Measurements from ENCODE around the gene LSS. TPM values are rescaled to one million over a fixed set of nuclear protein-coding genes. Genes with fewer than 3 reads are reported as not detected.
"Not testable (repeated sequence)": the region's sequence is repeated elsewhere in the genome, so short reads cannot be mapped to it uniquely, and the experiment has no call there.

LSS gene
- total RNA-seq, 1 experiment from 2014 or later, result 45.7 TPM

DNA sequence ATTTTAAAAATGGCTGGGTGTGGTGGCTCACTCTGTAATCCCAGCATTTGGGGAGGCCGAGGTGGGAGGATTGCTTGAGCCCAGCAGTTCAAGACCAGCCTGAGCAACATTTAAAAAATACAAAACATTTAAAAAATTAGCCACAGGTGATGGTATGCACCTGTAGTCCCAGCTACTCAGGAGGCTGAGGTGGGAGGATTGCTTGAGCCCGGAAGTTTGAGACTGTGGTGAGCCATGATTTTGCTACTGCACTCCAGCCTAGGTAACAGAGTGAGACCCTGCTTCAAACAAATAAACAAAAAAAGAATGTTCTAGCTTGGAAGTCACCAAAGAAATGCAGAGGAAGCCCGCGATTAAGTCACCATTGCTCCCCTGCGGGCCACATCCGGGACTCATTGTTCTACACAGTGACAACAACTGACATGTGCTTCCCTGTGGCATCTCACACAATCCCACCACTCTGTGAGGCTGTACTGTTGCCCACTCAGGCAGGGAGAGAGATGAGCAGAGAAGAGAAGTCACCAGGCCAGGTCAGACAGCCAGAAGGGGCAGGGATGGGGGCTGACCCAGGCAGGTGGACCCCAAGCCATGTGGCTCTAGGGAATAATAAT, 25.9 kb downstream of the LSS start:
- H3K9me3 ChIP-seq (ENCODE audit: low read length), result no peaks in the 10 kb centered on the region
- H3K27me3 ChIP-seq (ENCODE audit: low read length), result no peaks in the 10 kb centered on the region
- ChIA-PET POLR2A (ENCODE audit: unreplicated experiment) (no interaction called here), CTCF (no interaction called here)
- peaks cover 3% of the 10 kb centered on the region for H3F3A ChIP-seq (ENCODE audit: low read length, unreplicated experiment)
- no peak overlapping the region for H3K4me2 ChIP-seq (ENCODE audit: low read length)
- no peak overlapping the region for H3K9ac ChIP-seq (ENCODE audit: low read length)
- H3K4me3 ChIP-seq (ENCODE audit: low read length), result no peak overlapping the region
- H3K36me3 ChIP-seq (ENCODE audit: low read depth, low read length), result peaks cover 5% of the 10 kb centered on the region; the same call in 1 of the 2 replicates
- H3K9me2 ChIP-seq (replicated peaks; ENCODE audit: low read length), result no peaks in the 10 kb centered on the region
- DNase-seq (no peak), ATAC-seq (no peak)
- no peak overlapping the region for H3K27ac ChIP-seq (ENCODE audit: low read length)
- no peaks in the 10 kb centered on the region for H3K79me2 ChIP-seq (ENCODE audit: low read length)
- TF ChIP-seq, protein P1, sequence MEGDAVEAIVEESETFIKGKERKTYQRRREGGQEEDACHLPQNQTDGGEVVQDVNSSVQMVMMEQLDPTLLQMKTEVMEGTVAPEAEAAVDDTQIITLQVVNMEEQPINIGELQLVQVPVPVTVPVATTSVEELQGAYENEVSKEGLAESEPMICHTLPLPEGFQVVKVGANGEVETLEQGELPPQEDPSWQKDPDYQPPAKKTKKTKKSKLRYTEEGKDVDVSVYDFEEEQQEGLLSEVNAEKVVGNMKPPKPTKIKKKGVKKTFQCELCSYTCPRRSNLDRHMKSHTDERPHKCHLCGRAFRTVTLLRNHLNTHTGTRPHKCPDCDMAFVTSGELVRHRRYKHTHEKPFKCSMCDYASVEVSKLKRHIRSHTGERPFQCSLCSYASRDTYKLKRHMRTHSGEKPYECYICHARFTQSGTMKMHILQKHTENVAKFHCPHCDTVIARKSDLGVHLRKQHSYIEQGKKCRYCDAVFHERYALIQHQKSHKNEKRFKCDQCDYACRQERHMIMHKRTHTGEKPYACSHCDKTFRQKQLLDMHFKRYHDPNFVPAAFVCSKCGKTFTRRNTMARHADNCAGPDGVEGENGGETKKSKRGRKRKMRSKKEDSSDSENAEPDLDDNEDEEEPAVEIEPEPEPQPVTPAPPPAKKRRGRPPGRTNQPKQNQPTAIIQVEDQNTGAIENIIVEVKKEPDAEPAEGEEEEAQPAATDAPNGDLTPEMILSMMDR (conservative IDR thresholded peaks at IDR 0.05; ENCODE audit: low read depth, low read length), result no peak
- TF ChIP-seq EZH2 (IDR thresholded peaks at IDR 0.05; ENCODE audit: low read length, unreplicated experiment), result no peak
- no peak for TF ChIP-seq EZH2phosphoT487 (IDR thresholded peaks at IDR 0.05; ENCODE audit: borderline replicate concordance, low read length)
- BruUV-seq (replicated peaks), result no TSS peak
- intact Hi-C loops (cut with micrococcal nuclease), result no loop called here
- H3K4me1 ChIP-seq (ENCODE audit: insufficient read depth, low read length), result no peaks in the 10 kb centered on the region
- no peaks in the 10 kb centered on the region for H4K20me1 ChIP-seq (ENCODE audit: low read length)
- no peak overlapping the region for H2AFZ ChIP-seq (ENCODE audit: low read length)

- H3K27ac ChIP-seq (ENCODE audit: low read length); H3K79me2 ChIP-seq (ENCODE audit: low read length); H3K9me3 ChIP-seq (ENCODE audit: low read length); POLR2A ChIA-PET (ENCODE audit: unreplicated experiment); H3K9me2 ChIP-seq (replicated peaks; ENCODE audit: low read length); H3K4me2 ChIP-seq (ENCODE audit: low read length); H3K36me3 ChIP-seq (ENCODE audit: low read depth, low read length); H3K4me3 ChIP-seq (ENCODE audit: low read length); H3K27me3 ChIP-seq (ENCODE audit: low read length); H3F3A ChIP-seq (ENCODE audit: low read length, unreplicated experiment); CTCF ChIA-PET; H3K4me1 ChIP-seq (ENCODE audit: insufficient read depth, low read length); H4K20me1 ChIP-seq (ENCODE audit: low read length); intact Hi-C loops (cut with micrococcal nuclease); H2AFZ ChIP-seq (ENCODE audit: low read length); BruUV-seq (replicated peaks); DNase-seq; ATAC-seq; H3K9ac ChIP-seq (ENCODE audit: low read length): not testable (repeated sequence)
Observed at GRCh38 chr21:46200877-46201803, 27.4 kb downstream of the LSS start.

- H3K27me3 ChIP-seq (ENCODE audit: low read length), result no peaks in the 10 kb centered on the region
- intact Hi-C loops (cut with micrococcal nuclease), result no loop called here
- 0 out of 2 replicates have a peak, but pooled peaks cover 2% of the 10 kb centered on the region for H3K36me3 ChIP-seq (ENCODE audit: low read depth, low read length)
- no peaks in the 10 kb centered on the region for H3K9me3 ChIP-seq (ENCODE audit: low read length)
- no peak overlapping the region for H3K4me2 ChIP-seq (ENCODE audit: low read length)
- H3K9ac ChIP-seq (ENCODE audit: low read length), result no peak overlapping the region
- DNase-seq (no peak), ATAC-seq (no peak)
- H3K79me2 ChIP-seq (ENCODE audit: low read length), result no peaks in the 10 kb centered on the region
- H3K27ac ChIP-seq (ENCODE audit: low read length), result no peak overlapping the region
- H3K4me3 ChIP-seq (ENCODE audit: low read length), result no peak overlapping the region
- no TSS peak for BruUV-seq (replicated peaks)
- H3F3A ChIP-seq (ENCODE audit: low read length, unreplicated experiment), result peaks cover 3% of the 10 kb centered on the region
- H3K9me2 ChIP-seq (replicated peaks; ENCODE audit: low read length), result no peaks in the 10 kb centered on the region
- H3K4me1 ChIP-seq (ENCODE audit: insufficient read depth, low read length), result no peaks in the 10 kb centered on the region
- ChIA-PET CTCF (no interaction called here), POLR2A (ENCODE audit: unreplicated experiment) (no interaction called here)
- TF ChIP-seq EZH2phosphoT487 (IDR thresholded peaks at IDR 0.05; ENCODE audit: borderline replicate concordance, low read length) (no peak), EZH2 (IDR thresholded peaks at IDR 0.05; ENCODE audit: low read length, unreplicated experiment) (no peak)
- TF ChIP-seq, protein P1 (conservative IDR thresholded peaks at IDR 0.05; ENCODE audit: low read depth, low read length), result no peak
- no peaks in the 10 kb centered on the region for H4K20me1 ChIP-seq (ENCODE audit: low read length)
- no peak overlapping the region for H2AFZ ChIP-seq (ENCODE audit: low read length)
Observed at GRCh38 chr21:46199436-46200373, 28.9 kb downstream of the LSS start.
